Activated CD8-positive, alpha-beta T cell treated with anti-CD3 and anti-CD28 coated beads for 36 hours (primary cell): ENCODE results near the gene SLC48A1. TPM values are rescaled to one million over a fixed set of nuclear protein-coding genes. Genes with fewer than 3 reads are reported as not detected.

ENCODE experiments used
- ATAC-seq: fragments of 200-7000 bp; cut with Tn5 transposase; one replicate; pipeline ENCODE4 v1.10.0; 2021; ENCODE audit warnings: mild to moderate bottlenecking, moderate library complexity
- CTCF ChIA-PET: fragments of 350-600 bp; sonication (Branson Sonifier 250); formaldehyde crosslinking; loops from one replicate; lab custom pipeline; 2021; ENCODE audit warnings: antibody characterized with exemption; lab: Charles Lee
- POLR2A ChIA-PET: fragments of 350-600 bp; sonication (Branson Sonifier 250); formaldehyde crosslinking; loops from one replicate; lab custom pipeline; 2021; ENCODE audit warnings: antibody characterized with exemption; lab: Charles Lee
- DNase-seq: peaks from one replicate; pipeline ENCODE4 v3.0.0-alpha.2; 2020
- H3K27ac Mint-ChIP-seq: one replicate; pipeline ENCODE4 v1.8.0; 2021; ENCODE audit warnings: mild to moderate bottlenecking, mixed read lengths
- H3K27me3 Mint-ChIP-seq: one replicate; pipeline ENCODE4 v1.8.0; 2021; ENCODE audit warnings: mixed read lengths
- H3K36me3 Mint-ChIP-seq: one replicate; pipeline ENCODE4 v1.8.0; 2021; ENCODE audit warnings: low read depth, mixed read lengths
- H3K4me1 Mint-ChIP-seq: one replicate; pipeline ENCODE4 v1.8.0; 2021; ENCODE audit warnings: low read depth, mixed read lengths
- H3K4me3 Mint-ChIP-seq: one replicate; pipeline ENCODE4 v1.8.0; 2021; ENCODE audit warnings: mild to moderate bottlenecking, moderate library complexity, mixed read lengths
- H3K9me3 Mint-ChIP-seq: one replicate; pipeline ENCODE4 v1.8.0; 2021; ENCODE audit warnings: mixed read lengths
- intact Hi-C: fragments of 100-400 bp; cut with micrococcal nuclease; formaldehyde crosslinking; loops from one replicate; pipeline ENCODE4 v1.10.0; 2022
- total RNA-seq, 2 experiments: library from RNA; stranded (reverse); gene quantifications; one replicate each; pipeline ENCODE4 v1.2.3, GENCODE V29; 2021
- TF ChIP-seq, protein P1 (sequence below): fragments of 200-600 bp; IDR thresholded peaks from one replicate; pipeline ENCODE4 v1.8.0; 2022; ENCODE audit warnings: antibody characterized with exemption, mild to moderate bottlenecking

SLC48A1 gene
- total RNA-seq, 2 experiments from 2014 or later, result 8.8 to 10.2 TPM

- H3K4me3 Mint-ChIP-seq, result no peak overlapping the region
- H3K36me3 Mint-ChIP-seq, result no peaks in the 10 kb centered on the region
- no peaks in the 10 kb centered on the region for H3K27me3 Mint-ChIP-seq
- CTCF ChIA-PET, result interaction anchor here (0.6 to 14.5 kb wide), 10 partner anchors 9 to 111 kb away, joined by 3 to 355 read pairs (median 4); partner anchors contain the start of genes ENDOU and SLC48A1
- DNase-seq (no peak), ATAC-seq (no peak)
- intact Hi-C loops, result no loop called here
- peaks cover 18% of the 10 kb centered on the region for H3K4me1 Mint-ChIP-seq
- no peak overlapping the region for H3K27ac Mint-ChIP-seq
- POLR2A ChIA-PET, result interaction anchor here (1.6 to 1.8 kb wide), 2 partner anchors 10 to 16 kb away, joined by 5 read pairs; partner anchors contain the start of gene SLC48A1
- no peaks in the 10 kb centered on the region for H3K9me3 Mint-ChIP-seq
- TF ChIP-seq, protein P1, sequence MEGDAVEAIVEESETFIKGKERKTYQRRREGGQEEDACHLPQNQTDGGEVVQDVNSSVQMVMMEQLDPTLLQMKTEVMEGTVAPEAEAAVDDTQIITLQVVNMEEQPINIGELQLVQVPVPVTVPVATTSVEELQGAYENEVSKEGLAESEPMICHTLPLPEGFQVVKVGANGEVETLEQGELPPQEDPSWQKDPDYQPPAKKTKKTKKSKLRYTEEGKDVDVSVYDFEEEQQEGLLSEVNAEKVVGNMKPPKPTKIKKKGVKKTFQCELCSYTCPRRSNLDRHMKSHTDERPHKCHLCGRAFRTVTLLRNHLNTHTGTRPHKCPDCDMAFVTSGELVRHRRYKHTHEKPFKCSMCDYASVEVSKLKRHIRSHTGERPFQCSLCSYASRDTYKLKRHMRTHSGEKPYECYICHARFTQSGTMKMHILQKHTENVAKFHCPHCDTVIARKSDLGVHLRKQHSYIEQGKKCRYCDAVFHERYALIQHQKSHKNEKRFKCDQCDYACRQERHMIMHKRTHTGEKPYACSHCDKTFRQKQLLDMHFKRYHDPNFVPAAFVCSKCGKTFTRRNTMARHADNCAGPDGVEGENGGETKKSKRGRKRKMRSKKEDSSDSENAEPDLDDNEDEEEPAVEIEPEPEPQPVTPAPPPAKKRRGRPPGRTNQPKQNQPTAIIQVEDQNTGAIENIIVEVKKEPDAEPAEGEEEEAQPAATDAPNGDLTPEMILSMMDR, result no peak
These were observed 10.1 kb upstream of the SLC48A1 start for GRCh38 chr12:47762850-47763465.

DNA sequence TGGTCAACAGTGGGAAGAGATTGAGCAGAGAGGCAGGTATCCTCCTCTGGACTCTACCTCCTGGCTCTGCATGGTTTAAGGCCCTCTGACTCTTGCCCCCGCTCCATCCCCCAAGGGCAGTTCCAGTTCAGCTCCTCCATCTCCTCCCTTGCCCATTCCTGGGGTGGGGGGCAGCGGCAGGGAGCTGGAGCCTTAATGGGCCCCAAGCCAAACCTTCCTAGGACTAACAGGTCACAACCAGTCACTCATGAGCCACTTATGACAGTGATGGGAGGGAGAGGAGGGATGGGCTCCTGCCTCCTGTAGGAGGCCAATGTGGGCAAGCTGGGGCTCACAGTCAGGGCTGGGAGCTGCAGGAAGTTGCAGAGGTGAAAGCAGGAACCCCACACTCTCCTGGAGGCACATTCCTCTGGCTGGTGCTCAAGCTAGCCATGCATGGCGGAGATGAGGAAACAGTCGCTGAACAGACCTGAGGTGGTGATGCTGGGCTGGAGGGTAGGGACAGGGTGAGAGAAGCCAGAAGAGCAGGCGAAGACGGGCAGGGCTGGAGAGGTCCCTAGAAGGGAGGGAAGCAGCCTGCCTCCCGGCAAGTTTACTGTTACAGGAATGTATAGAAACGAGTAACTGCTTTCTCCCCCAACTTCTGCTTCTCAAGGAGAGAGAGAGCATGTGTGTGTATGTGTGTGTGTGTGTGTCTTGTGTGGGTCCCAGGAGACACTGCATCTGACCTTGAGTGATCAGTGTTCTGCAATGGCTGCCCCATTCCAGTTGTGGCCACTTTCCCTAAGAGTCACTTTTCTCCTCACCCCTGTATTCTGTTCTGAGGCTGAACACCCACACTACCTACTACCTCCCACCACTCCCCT, 9.3 kb upstream of the SLC48A1 start:
- no peak for ATAC-seq

DNA sequence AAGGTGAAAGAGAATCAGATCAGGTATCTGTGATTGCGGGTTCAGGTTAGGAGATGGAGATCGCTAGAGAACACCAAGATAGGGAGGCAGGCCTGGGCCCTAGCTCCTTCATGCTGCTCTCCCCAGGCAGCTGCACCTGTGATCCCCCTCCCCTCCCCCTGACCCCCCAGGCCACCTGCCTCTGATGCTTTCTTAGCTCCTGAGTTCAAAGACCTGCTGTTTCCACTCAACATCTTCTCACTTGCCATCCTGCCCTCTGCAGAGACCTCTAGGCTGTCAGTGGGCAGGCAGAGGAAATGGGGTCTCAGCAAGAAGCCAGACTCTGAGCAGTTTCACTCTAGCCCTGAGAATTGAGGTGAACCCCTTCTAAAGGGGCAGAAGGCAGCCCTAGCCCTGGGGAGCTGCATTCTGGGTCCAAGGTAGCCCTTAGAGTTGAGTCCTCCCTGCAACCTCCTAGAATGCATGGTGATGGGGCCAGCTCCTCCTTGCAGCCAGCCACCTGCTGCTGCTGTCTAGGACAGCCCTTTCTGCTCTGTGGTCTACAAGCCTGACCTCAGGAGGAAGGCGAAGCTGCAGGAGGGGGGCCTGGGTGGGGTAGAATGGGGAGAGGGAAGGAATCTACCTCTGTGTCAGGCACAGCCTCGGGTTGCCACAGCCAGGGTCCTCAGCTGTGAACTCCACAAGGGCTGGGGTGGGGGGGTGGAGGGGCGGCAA, 6.4 kb upstream of the SLC48A1 start:
- peak; percentile 23 for ATAC-seq
- ChIA-PET POLR2A (interaction anchor here (0.9 to 2.1 kb wide), 10 partner anchors 10 to 50 kb away, joined by 3 to 15 read pairs (median 4); no protein-coding TSS in a partner anchor), CTCF (interaction anchor here (0.7 to 19.4 kb wide), 43 partner anchors 10 to 419 kb away, joined by 3 to 685 read pairs (median 5); partner anchors contain the start of genes ENDOU, RAPGEF3 and VDR)
- no peak overlapping the region for H3K27ac Mint-ChIP-seq
- no peaks in the 10 kb centered on the region for H3K36me3 Mint-ChIP-seq
- H3K4me3 Mint-ChIP-seq, result no peak overlapping the region
- intact Hi-C loops, result loop anchor here (2.0 to 5.0 kb wide), 2 partner anchors 24 to 59 kb away; partner anchors contain the start of gene RPAP3
- H3K4me1 Mint-ChIP-seq, result peaks cover 13% of the 10 kb centered on the region
- no peaks in the 10 kb centered on the region for H3K9me3 Mint-ChIP-seq
- DNase-seq, result no peak
- TF ChIP-seq, protein P1, result no peak
- no peaks in the 10 kb centered on the region for H3K27me3 Mint-ChIP-seq

More for the DNA sequence above, 9.3 kb upstream of the SLC48A1 start:
- Mint-ChIP-seq H3K4me3 (no peak overlapping the region), H3K4me1 (peaks cover 13% of the 10 kb centered on the region), H3K27ac (no peak overlapping the region), H3K9me3 (no peaks in the 10 kb centered on the region), H3K36me3 (no peaks in the 10 kb centered on the region), H3K27me3 (no peaks in the 10 kb centered on the region)
- CTCF ChIA-PET, result interaction anchor here (0.6 to 14.5 kb wide), 8 partner anchors 9 to 112 kb away, joined by 3 to 355 read pairs (median 7); no protein-coding TSS in a partner anchor
- POLR2A ChIA-PET, result interaction anchor here (1.6 to 1.8 kb wide), 2 partner anchors 9 to 15 kb away, joined by 5 read pairs; partner anchors contain the start of gene SLC48A1
- DNase-seq, result no peak
- intact Hi-C loops, result no loop called here
- TF ChIP-seq, protein P1, result no peak

DNA sequence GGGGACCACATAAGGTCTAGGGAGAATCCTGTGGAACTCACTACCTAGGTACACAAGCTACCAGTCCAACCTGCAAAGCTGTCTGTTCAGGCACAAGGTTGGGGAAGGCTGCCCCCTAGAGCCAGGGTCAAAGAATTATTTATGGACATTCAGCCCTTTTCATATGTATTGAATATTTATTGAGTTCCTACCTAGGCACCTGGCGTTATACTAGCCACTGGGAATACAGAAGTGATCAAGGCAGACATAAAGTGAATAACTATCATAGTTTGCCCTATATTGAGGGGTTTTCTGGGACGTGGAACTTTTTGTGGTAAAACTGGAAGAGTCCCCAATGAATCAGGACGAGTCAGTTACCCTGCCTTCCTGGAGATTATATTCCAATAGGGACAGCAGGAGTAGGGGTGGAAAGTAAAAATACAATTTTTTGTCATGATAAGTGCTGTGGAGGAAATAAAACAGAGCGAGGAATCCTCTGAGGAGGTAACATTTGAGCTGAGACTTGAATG, 5.8 kb upstream of the SLC48A1 start:
- ChIA-PET POLR2A (interaction anchor here (0.9 to 2.2 kb wide), 9 partner anchors 11 to 50 kb away, joined by 3 to 15 read pairs (median 4); no protein-coding TSS in a partner anchor), CTCF (interaction anchor here (0.7 to 19.4 kb wide), 38 partner anchors 9 to 418 kb away, joined by 3 to 685 read pairs (median 7); partner anchors contain the start of genes ENDOU and RAPGEF3)
- Mint-ChIP-seq H3K4me1 (peaks cover 13% of the 10 kb centered on the region), H3K27ac (no peak overlapping the region), H3K27me3 (no peaks in the 10 kb centered on the region), H3K4me3 (no peak overlapping the region), H3K36me3 (no peaks in the 10 kb centered on the region), H3K9me3 (no peaks in the 10 kb centered on the region)
- peak; percentile 80 for ATAC-seq
- TF ChIP-seq, protein P1, result peak; percentile 89
- DNase-seq, result peak; percentile 77
- intact Hi-C loops, result loop anchor here (2.0 to 5.0 kb wide), 2 partner anchors 24 to 60 kb away; partner anchors contain the start of gene RPAP3
